Small intestine (tissue), 7 donors: Measurements from ENCODE around the gene CYSRT1. TPM values are rescaled to one million over a fixed set of nuclear protein-coding genes. Genes with fewer than 3 reads are reported as not detected.

Experiments
- DNase-seq, 2 donors: peaks; one replicate each; pipeline versions ENCODE4 v3.0.0 to v3.0.0-alpha.2; 2013
- FAIRE-seq: peaks from 2 replicates; lab custom pipeline; 2012; peaks lifted over from hg19 to GRCh38; lab: Jason Lieb, UNC
- H3K27ac ChIP-seq, 3 donors: one replicate each; pipeline ENCODE4 v1.5.1; 2013; ENCODE audit warnings: low read length in 2 of 3, mild to moderate bottlenecking in 2 of 3, control low read depth in 1 of 3, inconsistent platforms in 1 of 3, low read depth in 1 of 3, moderate library complexity in 1 of 3
- H3K27me3 ChIP-seq, 3 donors: one replicate each; pipeline ENCODE4 v1.6.1; 2013; ENCODE audit warnings: low read length in 3 of 3, inconsistent platforms in 1 of 3; ENCODE audit not compliant: control insufficient read depth in 3 of 3, insufficient read depth in 3 of 3
- H3K36me3 ChIP-seq, 3 donors: one replicate each; pipeline ENCODE4 v1.6.1; 2013; ENCODE audit warnings: low read length in 3 of 3, inconsistent platforms in 1 of 3, low read depth in 1 of 3, mild to moderate bottlenecking in 1 of 3, moderate library complexity in 1 of 3; ENCODE audit not compliant: control insufficient read depth in 3 of 3, insufficient read depth in 2 of 3
- H3K4me1 ChIP-seq, 3 donors: one replicate each; pipeline ENCODE4 v1.6.1; 2013; ENCODE audit warnings: low read length in 2 of 3, inconsistent platforms in 1 of 3, low read depth in 1 of 3, mild to moderate bottlenecking in 1 of 3, moderate library complexity in 1 of 3; ENCODE audit not compliant: control insufficient read depth in 3 of 3, insufficient read depth in 2 of 3
- H3K4me3 ChIP-seq, 3 donors: one replicate each; pipeline ENCODE4 v1.5.1; 2013; ENCODE audit warnings: low read length in 3 of 3, control low read depth in 1 of 3, inconsistent platforms in 1 of 3, low read depth in 1 of 3, mild to moderate bottlenecking in 1 of 3, moderate library complexity in 1 of 3
- H3K9me3 ChIP-seq, 2 donors: one replicate each; pipeline ENCODE4 v1.6.1; 2013; ENCODE audit warnings: low read depth in 1 of 2, low read length in 1 of 2; ENCODE audit not compliant: control insufficient read depth in 2 of 2, insufficient read depth in 1 of 2
- WGBS, 3 donors: extraction: QIAGEN DNeasy Blood & Tissue Kit; methylation state at CpG; one replicate each; pipeline ENCODE4 v1.1.7; 2013; 5-methylcytosine and 5-hydroxymethylcytosine counted together
- polyA plus RNA-seq, 4 donors: library from polyadenylated mRNA; stranded (reverse) in 3 of 4; unstranded in 1 of 4; fragments of 200-250 nt in 3 of 4; fragments of 120-200 nt in 1 of 4; gene quantifications; one replicate each; pipeline versions ENCODE4 v1.2.1 to v1.2.3, GENCODE V29; 2013
- donor health status: healthy with polysubstance abuse.
- donor health status: control.
- donor health status: control.
- donor health status: Bipolar disorder and iron deficiency.
- donor health status: healthy.

The CYSRT1 gene
- polyA plus RNA-seq, 4 donors: 0.57 to 70.0 (median 1.5) TPM

GRCh38 chr9:137273611-137274320 is 48.8 kb downstream of the CYSRT1 start:
- H3K36me3 ChIP-seq: peaks cover 0 to 72% (median 5%) of the 10 kb centered on the region in 3 donors
- FAIRE-seq (no peak), DNase-seq (no peak)
- peaks cover 0 to 2% of the 10 kb centered on the region in 2 donors for H3K9me3 ChIP-seq
- H3K27ac ChIP-seq: peak overlapping the region in 2 of 3 donors; percentile 56 to 85
- H3K27me3 ChIP-seq: peaks cover 0 to 6% (median 0%) of the 10 kb centered on the region in 3 donors
- 24 to 61% (median 47%) methylated on average over 14 to 15 of the region's 15 CpGs for WGBS, 3 donors
- H3K4me1 ChIP-seq: peaks cover 4 to 34% (median 16%) of the 10 kb centered on the region in 3 donors
- no peak overlapping the region for H3K4me3 ChIP-seq

DNA sequence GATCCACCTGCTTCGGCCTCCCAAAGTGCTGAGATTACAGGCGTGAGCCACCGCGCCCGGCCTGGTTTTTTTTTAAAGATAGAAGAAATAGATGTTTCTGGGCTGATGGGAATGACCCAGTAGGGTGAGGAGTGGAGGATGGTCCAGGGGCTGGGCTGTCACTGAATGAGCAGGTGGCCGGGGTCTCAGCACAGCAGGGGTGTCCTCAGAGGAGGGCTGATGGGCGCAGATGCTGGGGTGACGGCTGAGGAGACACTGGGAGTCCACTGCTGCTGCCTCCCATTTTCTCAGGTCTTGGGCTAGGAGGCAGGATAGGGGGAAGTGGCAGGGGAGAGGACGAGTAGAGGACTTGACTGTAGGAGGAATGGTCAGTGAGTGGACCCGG is 50.2 kb downstream of the CYSRT1 start:
- H3K9me3 ChIP-seq: peaks cover 0 to 2% of the 10 kb centered on the region in 2 donors
- WGBS, 3 donors: 71 to 74% (median 72%) methylated on average over 10 of the region's 10 CpGs
- FAIRE-seq: no peak
- peak overlapping the region in 1 of 3 donors; percentile 33 for H3K27ac ChIP-seq
- no peak overlapping the region for H3K4me3 ChIP-seq
- peaks cover 0 to 6% (median 0%) of the 10 kb centered on the region in 3 donors for H3K27me3 ChIP-seq
- H3K36me3 ChIP-seq: peaks cover 0 to 72% (median 7%) of the 10 kb centered on the region in 3 donors
- no peak for DNase-seq
- H3K4me1 ChIP-seq: peaks cover 2 to 44% (median 9%) of the 10 kb centered on the region in 3 donors

Other genes with a start within 250 kb of the CYSRT1 start
- 10 to 100 TPM in 2 of 4 donors, 1 to 10 TPM in 1, under 1 TPM in 1; 0.86 to 38.0 (median 19.4) TPM for gene PTGDS, start 247.7 kb upstream of the CYSRT1 start, polyA plus RNA-seq
- under 1 TPM in 2 of 4 donors, not detected in 2; 0.07 to 0.16 TPM for gene LCNL1, start 242.2 kb upstream of the CYSRT1 start, polyA plus RNA-seq
- 10 to 100 TPM; 33.7 to 85.9 (median 75.5) TPM for gene PAXX, start 232.8 kb upstream of the CYSRT1 start, polyA plus RNA-seq
- gene CLIC3, start 228.6 kb upstream of the CYSRT1 start, polyA plus RNA-seq: 1 to 10 TPM in 2 of 4 donors, under 1 TPM in 1, not detected in 1; 0.81 to 6.2 (median 1.4) TPM
- gene ABCA2, start 196.9 kb upstream of the CYSRT1 start, polyA plus RNA-seq: 10 to 100 TPM in 2 of 4 donors, 1 to 10 TPM in 2; 3.4 to 29.0 (median 8.8) TPM
- under 1 TPM in 2 of 4 donors, not detected in 2; 0.09 to 0.90 TPM for gene FUT7, start 193.1 kb upstream of the CYSRT1 start, polyA plus RNA-seq
- gene NPDC1, start 179.0 kb upstream of the CYSRT1 start, polyA plus RNA-seq: 10 to 100 TPM; 18.3 to 84.6 (median 33.7) TPM
- 10 to 100 TPM in 2 of 4 donors, 1 to 10 TPM in 2; 5.5 to 16.5 (median 8.3) TPM for gene ENTPD2, start 171.1 kb upstream of the CYSRT1 start, polyA plus RNA-seq
- 10 to 100 TPM in 2 of 4 donors, 1 to 10 TPM in 1, under 1 TPM in 1; 0.81 to 22.2 (median 7.0) TPM for gene SAPCD2, start 154.6 kb upstream of the CYSRT1 start, polyA plus RNA-seq
- gene UAP1L1, start 147.7 kb upstream of the CYSRT1 start, polyA plus RNA-seq: 10 to 100 TPM in 1 of 4 donors, 1 to 10 TPM in 2, under 1 TPM in 1; 0.89 to 25.8 (median 5.3) TPM
- gene MAN1B1, start 138.2 kb upstream of the CYSRT1 start, polyA plus RNA-seq: 10 to 100 TPM; 40.3 to 69.4 (median 42.5) TPM
- 100 to 1,000 TPM in 3 of 4 donors, 10 to 100 TPM in 1; 66.2 to 179 (median 121) TPM for gene DPP7, start 110.4 kb upstream of the CYSRT1 start, polyA plus RNA-seq
- under 1 TPM in 2 of 4 donors, not detected in 2; 0.79 to 0.92 TPM for gene GRIN1, start 86.0 kb upstream of the CYSRT1 start, polyA plus RNA-seq
- gene LRRC26, start 55.1 kb upstream of the CYSRT1 start, polyA plus RNA-seq: 10 to 100 TPM in 1 of 4 donors, 1 to 10 TPM in 2, under 1 TPM in 1; 0.67 to 13.0 (median 1.4) TPM
- not detected for gene TMEM210, start 53.1 kb upstream of the CYSRT1 start, polyA plus RNA-seq
- 10 to 100 TPM; 20.0 to 44.2 (median 37.0) TPM for gene ANAPC2, start 36.6 kb upstream of the CYSRT1 start, polyA plus RNA-seq
- 100 to 1,000 TPM in 2 of 4 donors, 10 to 100 TPM in 2; 68.9 to 146 (median 103) TPM for gene SSNA1, start 36.5 kb upstream of the CYSRT1 start, polyA plus RNA-seq
- gene TPRN, start 24.4 kb upstream of the CYSRT1 start, polyA plus RNA-seq: 10 to 100 TPM; 34.1 to 98.4 (median 65.9) TPM
- 10 to 100 TPM; 33.0 to 38.2 (median 35.0) TPM for gene TMEM203, start 19.5 kb upstream of the CYSRT1 start, polyA plus RNA-seq
- 10 to 100 TPM in 2 of 4 donors, 1 to 10 TPM in 2; 9.2 to 15.3 (median 12.1) TPM for gene NDOR1, start 19.5 kb upstream of the CYSRT1 start, polyA plus RNA-seq
- 10 to 100 TPM in 1 of 4 donors, 1 to 10 TPM in 3; 2.7 to 10.8 (median 8.3) TPM for gene RNF208, start 2.9 kb upstream of the CYSRT1 start, polyA plus RNA-seq
- gene RNF224, start 2.3 kb downstream of the CYSRT1 start, polyA plus RNA-seq: 10 to 100 TPM in 1 of 4 donors, under 1 TPM in 1, not detected in 2; 0.03 to 83.7 TPM
- 10 to 100 TPM in 1 of 4 donors, under 1 TPM in 3; 0.21 to 30.3 (median 0.85) TPM for gene SLC34A3, start 5.7 kb downstream of the CYSRT1 start, polyA plus RNA-seq
- 100 to 1,000 TPM; 365 to 445 (median 372) TPM for gene TUBB4B, start 16.1 kb downstream of the CYSRT1 start, polyA plus RNA-seq
- 1 to 10 TPM in 1 of 4 donors, not detected in 3; 3.9 TPM for gene STPG3, start 26.1 kb downstream of the CYSRT1 start, polyA plus RNA-seq
- 10 to 100 TPM; 34.7 to 62.5 (median 40.1) TPM for gene NELFB, start 30.2 kb downstream of the CYSRT1 start, polyA plus RNA-seq
- gene TOR4A, start 52.6 kb downstream of the CYSRT1 start, polyA plus RNA-seq: 10 to 100 TPM in 2 of 4 donors, 1 to 10 TPM in 2; 3.4 to 21.5 (median 15.4) TPM
- 10 to 100 TPM in 2 of 4 donors, 1 to 10 TPM in 2; 3.2 to 39.9 (median 8.9) TPM for gene NRARP, start 77.1 kb downstream of the CYSRT1 start, polyA plus RNA-seq
- 10 to 100 TPM; 15.0 to 47.8 (median 32.4) TPM for gene EXD3, start 198.0 kb downstream of the CYSRT1 start, polyA plus RNA-seq
- gene NOXA1, start 198.2 kb downstream of the CYSRT1 start, polyA plus RNA-seq: 10 to 100 TPM in 3 of 4 donors, 1 to 10 TPM in 1; 8.0 to 38.0 (median 20.7) TPM
- 10 to 100 TPM; 15.9 to 85.4 (median 40.8) TPM for gene ENTPD8, start 216.2 kb downstream of the CYSRT1 start, polyA plus RNA-seq
- gene NSMF, start 234.2 kb downstream of the CYSRT1 start, polyA plus RNA-seq: 10 to 100 TPM; 25.4 to 76.9 (median 45.6) TPM